NCI-H526 treated with DMSO at 0.1 percent for 48 hours (cell line): Measurements from ENCODE around the gene DENR.
A peak's percentile ranks its signal among the peaks of the same experiment; 100 is the strongest.
"Not testable (repeated sequence)": the region's sequence is repeated elsewhere in the genome, so short reads cannot be mapped to it uniquely, and the experiment has no call there.

Source experiments
- DNase-seq: peaks from one replicate; lab custom pipeline; 2025; lab: John Stamatoyannopoulos, UW

The DENR gene, protein sequence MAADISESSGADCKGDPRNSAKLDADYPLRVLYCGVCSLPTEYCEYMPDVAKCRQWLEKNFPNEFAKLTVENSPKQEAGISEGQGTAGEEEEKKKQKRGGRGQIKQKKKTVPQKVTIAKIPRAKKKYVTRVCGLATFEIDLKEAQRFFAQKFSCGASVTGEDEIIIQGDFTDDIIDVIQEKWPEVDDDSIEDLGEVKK

DNA sequence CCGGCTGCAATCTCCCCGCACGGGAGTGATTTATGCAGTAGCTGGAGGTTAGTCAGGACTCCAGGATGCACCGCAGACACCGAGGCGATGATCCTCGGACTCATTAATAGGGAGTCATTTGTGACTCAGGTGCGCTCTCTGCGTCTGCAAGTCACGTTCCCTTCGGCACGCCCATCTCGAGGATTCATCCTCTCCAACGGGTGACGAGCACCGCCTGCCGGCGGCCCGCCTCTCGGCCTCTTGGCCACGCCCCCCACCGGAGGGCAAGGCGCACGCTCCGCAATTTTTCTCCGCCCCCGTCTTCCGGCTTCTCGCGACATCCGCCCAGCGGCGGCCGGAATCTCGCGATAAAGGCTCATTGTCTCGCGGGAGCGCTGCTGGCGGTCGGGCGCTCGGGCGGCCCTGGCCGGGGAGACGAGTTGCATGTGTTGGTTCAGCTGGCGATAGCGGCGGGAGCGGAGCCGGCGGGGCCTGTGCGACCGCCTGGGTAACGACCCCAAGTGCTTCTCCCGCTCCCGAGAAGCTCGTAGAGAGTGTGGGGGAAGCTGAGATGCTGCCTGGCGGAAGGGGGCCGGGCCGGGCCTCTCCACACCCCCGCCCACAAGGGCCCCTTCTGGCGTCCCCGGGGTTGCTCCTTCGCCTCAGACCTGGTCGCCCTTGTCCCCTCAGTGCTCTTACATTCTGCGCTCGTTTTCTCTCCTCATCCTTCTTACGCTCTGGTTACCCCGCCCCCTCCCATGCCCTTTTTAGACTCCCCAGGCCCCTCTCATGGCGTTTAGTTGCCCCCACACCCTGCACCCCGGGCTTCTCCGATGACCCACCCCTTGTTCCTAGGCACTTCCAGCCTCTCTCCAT, at the start of gene DENR:
Gene DENR, plus strand, starts transcription at position 361 of the 855 bp plus-strand sequence. CDS start 878 bp downstream, outside the sequence.
- DNase-seq: peak; percentile 95

DNA sequence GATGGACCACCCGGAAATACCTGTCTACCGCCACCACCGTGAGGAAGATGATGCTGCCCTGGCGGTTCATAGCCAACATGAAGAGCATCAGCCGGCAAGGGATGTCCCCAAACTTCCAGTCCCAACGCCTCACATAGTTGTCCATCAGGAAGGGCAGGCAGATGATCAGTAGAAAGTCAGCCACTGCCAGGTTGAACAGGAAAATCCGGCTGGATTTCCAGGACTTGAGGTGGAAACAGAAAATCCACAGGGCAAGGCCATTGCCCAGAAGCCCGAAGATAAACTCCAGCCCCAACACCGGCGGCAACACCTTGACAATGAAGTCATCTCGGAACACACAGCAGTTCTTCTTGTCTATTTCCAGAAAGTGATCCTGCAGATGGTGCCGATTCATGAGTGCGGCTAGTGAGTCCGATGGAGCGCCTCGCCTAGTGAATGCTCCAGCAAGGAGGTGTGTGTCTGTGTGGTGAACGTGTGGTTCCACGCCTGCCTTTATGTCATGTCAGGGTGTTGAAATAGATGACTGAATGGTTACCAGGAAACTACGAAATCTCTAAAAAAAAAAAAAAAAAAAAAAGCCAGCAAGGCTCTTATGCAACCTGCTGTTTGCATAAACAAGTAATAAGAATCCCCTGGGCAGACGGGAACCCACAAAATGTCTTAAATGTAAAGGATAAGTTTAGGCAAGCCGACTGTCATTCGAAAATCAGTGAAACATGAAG, 49.6 kb upstream of the DENR start, which contains the start of gene HCAR2:
Gene HCAR2, minus strand, starts transcription at position 468 of the 722 bp plus-strand sequence. Its CDS starts 74 bp downstream, at position 394.
- DNase-seq: peak; percentile 6

- DNase-seq: not testable (repeated sequence)
These were observed 48.8 kb upstream of the DENR start for GRCh38 chr12:122703841-122704240.

- DNase-seq: not testable (repeated sequence)
These were observed 43.3 kb upstream of the DENR start for GRCh38 chr12:122709287-122709686.

DNA sequence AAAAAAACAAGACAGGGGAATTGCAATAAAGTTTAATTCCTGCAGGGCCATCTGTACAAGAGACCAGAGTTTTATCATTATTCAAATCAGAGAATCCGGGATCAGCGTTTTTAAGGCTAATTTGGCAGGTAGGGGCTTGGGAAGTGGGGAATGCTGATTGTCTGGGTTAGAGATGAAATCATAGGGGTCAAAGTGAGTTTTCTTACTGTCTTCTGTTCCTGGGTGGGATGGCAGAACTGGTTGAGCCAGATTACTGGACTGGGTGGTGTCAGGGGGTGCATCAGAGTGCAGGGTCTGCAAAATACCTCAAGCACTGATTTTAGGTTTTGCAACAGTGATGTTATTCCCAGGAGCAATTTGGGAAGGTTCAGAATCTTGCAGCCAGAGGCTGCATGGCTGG, 42.3 kb upstream of the DENR start:
- DNase-seq: not testable (repeated sequence)

DNA sequence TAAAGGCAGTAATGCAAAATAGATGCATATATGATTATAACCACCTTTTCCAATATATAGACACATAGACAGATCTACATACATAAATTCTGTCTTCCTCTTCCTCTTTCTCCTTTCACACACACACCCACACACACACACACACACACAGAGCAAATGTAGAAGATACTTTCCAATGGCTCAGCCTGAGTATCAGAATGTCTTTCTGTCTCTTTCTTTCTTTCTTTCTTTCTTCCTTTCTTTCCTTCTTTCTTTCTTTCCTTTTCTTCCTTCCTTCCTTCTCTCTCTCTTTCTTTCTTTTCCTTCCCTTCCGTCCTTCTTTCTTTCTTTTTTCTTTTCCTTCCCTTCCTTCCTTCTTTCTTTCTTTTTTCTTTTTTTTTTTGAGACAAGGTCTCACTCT, 41.4 kb upstream of the DENR start:
- DNase-seq: not testable (repeated sequence)

DNA sequence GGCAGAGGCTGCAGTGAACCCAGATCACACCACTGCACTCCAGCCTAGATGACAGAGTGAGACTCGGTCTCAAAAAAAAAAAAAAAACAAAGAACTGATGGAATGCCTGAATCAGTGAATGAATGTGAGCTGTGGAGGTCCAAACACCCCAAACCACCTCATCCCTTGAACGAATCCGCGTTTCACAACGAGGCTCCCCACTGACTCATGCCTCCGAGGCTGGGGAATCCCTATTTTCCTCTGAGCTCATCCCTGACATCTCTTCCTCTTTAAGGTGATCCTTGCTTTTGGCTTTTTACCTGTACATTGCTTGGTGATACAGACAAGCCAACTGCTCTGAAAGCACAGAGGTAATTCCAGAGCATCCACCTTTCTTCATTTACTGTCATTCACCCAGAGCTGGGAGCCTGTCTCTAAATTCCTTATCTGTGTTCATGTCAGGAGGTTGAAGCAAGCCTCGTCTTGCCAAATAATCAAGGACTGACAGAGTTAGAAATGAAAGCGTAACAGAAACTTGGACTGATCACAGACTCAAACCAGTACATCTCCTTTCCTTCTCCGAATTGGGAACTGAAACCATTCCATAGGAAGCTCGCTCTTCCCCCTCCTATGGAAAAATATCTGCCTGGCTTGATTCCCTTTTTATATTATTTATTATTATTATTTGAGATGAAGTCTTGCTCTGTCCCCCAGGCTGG, 39.0 kb upstream of the DENR start:
- DNase-seq: not testable (repeated sequence)

DNA sequence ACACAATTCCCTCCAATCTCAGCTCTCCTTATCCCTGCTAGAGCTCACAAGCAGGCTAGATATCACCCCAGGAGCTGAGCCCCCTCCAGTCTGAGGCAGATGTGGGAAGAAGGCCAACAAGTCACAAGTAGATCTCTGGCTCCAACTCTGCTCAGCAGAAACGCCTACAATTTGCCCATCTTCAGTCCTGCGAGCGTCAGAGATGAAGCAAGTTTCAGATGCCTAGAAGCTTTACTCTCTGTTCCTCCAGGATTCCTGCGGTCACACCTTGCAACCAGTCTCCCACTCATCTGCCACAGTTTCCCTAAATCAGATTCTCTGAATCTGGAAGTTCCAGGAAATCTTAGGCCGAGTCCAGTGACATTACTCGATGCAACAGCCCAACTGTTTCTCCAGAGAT, 37.4 kb upstream of the DENR start:
- DNase-seq: not testable (repeated sequence)

- peak; percentile 78 for DNase-seq
These were observed 36.0 kb upstream of the DENR start, which contains the start of gene HCAR3 for GRCh38 chr12:122716658-122717057. HCAR3 (minus strand) TSS chr12:122716811; CDS start chr12:122716737, 74 bp downstream.

GRCh38 chr12:122721057-122721545, 31.5 kb upstream of the DENR start:
- DNase-seq: no peak

GRCh38 chr12:122722387-122722786, 30.2 kb upstream of the DENR start:
- DNase-seq: no peak

DNA sequence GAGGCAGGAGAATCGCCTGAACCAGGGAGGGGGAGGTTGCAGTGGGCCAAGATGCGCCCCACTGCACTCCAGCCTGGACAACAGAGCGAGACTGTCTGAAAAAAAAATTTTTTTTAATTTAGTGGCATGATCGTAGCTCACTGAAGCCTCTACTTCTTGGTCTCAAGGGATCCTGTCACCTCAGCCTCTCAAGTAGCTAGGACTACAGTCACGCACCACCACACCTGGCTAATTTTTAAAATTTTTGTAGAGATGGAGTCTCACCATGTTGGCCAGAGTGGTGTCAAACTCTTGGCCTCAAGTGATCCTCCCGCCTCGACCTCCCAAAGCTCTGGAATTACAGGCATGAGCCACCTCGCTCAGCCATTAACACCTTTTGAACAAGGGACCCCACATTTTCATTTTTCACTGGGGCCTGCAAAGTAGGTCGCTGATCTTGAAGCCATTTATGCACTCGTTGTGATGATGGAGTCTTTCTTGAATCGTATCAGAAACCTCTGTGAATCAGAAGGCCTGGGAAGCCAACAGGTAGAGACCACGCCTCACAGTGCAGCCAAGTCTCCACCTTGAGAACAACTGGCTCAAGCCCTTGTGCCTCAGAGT, 27.9 kb upstream of the DENR start:
- DNase-seq: no peak

GRCh38 chr12:122725452-122726079, 27.1 kb upstream of the DENR start:
- no peak for DNase-seq

DNA sequence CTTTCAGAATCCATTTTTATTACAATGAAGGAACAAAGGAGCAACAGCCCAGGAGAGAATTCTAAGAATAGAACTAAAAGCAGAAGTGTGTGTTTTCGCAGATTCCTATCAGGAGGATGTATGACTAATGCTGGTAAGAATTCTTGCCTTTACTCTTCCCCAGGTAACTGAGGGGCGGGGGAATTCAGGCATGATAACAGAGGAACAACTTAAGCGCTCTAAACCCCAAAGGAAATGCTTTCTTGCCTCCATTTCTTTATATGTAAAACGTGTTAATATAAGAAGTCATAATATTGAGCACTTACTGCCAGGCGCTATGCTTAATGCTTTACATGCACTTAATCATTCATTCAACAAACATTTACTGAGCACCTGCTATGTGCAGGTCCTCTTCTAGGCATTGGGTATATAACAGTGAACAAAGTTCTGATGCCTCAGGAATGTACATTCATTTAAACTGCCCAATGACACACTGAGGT, 26.5 kb upstream of the DENR start:
- DNase-seq: no peak

DNA sequence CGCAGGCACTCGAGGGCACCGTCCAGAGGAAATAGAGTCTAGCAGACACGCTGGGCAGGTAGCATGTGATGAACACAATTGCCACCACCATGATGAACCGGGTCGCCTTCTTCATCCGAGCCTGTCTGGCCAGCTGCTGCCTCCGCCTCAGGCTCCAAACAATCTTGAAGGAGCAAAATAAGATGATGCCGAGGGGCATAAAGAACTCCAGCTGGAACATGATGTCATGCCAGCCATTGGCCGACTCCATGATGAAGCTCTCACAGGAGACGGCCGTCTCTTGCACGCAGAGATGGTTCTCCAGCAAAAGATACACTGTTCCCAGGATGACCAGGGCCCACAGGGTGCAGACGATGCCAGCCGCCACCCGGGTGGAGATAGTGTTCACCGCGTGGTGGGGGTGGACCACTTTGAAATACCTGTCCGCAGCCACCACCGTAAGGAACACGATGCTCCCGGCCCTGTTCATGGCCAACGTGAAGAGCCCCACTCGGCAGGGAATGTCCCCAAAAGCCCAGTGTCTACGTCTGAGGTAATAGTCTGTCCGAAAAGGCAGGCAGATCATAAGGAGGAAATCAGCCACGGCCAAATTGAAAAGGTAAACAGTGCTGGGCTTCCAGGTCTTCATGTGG, 22.9 kb upstream of the DENR start:
- no peak for DNase-seq

GRCh38 chr12:122730215-122731014, 22.2 kb upstream of the DENR start, which contains the start of gene HCAR1:
HCAR1 (minus strand) TSS chr12:122730844; CDS start chr12:122730339, 505 bp downstream.
- DNase-seq: peak; percentile 51

- no peak for DNase-seq
These were observed 20.5 kb upstream of the DENR start for GRCh38 chr12:122732170-122732569.

- no peak for DNase-seq
These were observed 20.0 kb upstream of the DENR start for GRCh38 chr12:122732611-122733010.

GRCh38 chr12:122738571-122738970, 14.1 kb upstream of the DENR start:
- DNase-seq: no peak
